ENCODE data around the gene ST6GALNAC5. TPM values are rescaled to one million over a fixed set of nuclear protein-coding genes. Genes with fewer than 3 reads are reported as not detected.

The ST6GALNAC5 gene
- total RNA-seq, 6 donors from 2014 or later, result 18.9 to 54.9 (median 28.0) TPM

DNA sequence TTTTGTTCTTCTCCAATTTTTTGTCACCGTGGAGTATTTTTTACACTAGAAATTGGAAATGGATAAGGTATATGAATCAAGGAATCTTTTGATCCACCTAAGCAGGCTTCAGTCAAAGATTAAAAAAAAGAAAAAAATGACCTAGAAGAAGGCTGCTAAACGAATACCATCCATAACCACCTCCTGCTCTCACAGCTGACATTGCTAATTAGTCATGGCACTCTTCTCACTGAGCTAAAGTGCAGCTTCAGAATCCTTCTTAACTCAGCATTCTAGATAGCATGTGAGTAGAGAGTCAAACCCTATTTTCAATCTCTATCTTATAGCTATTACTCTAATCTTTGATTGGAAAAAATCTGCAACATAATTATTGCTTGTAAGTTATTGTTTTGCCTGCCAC is 40.2 kb upstream of the ST6GALNAC5 start:
- no peaks in the 10 kb centered on the region for H3K36me3 ChIP-seq
- H3K4me3 ChIP-seq, result no peak overlapping the region
- no peak for ATAC-seq (ENCODE audit: low FRiP score in 2 of 2)
- no peaks in the 10 kb centered on the region for H3K4me1 ChIP-seq
- H3K9me3 ChIP-seq, result no peaks in the 10 kb centered on the region
- H3K27me3 ChIP-seq, result no peaks in the 10 kb centered on the region
- TF ChIP-seq POLR2AphosphoS5 (IDR thresholded peaks at IDR 0.05) (no peak), POLR2A (IDR thresholded peaks at IDR 0.05) (no peak), EP300 (IDR thresholded peaks at IDR 0.05) (no peak)
- TF ChIP-seq, protein P1, sequence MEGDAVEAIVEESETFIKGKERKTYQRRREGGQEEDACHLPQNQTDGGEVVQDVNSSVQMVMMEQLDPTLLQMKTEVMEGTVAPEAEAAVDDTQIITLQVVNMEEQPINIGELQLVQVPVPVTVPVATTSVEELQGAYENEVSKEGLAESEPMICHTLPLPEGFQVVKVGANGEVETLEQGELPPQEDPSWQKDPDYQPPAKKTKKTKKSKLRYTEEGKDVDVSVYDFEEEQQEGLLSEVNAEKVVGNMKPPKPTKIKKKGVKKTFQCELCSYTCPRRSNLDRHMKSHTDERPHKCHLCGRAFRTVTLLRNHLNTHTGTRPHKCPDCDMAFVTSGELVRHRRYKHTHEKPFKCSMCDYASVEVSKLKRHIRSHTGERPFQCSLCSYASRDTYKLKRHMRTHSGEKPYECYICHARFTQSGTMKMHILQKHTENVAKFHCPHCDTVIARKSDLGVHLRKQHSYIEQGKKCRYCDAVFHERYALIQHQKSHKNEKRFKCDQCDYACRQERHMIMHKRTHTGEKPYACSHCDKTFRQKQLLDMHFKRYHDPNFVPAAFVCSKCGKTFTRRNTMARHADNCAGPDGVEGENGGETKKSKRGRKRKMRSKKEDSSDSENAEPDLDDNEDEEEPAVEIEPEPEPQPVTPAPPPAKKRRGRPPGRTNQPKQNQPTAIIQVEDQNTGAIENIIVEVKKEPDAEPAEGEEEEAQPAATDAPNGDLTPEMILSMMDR (IDR thresholded peaks at IDR 0.05), result no peak
- WGBS, 2 donors, result 61 to 73% methylated on average over 2 of the region's 2 CpGs
- DNase-seq, result no peak
- H3K27ac ChIP-seq, result no peak overlapping the region

- Histone ChIP-seq H3K36me3 (no peaks in the 10 kb centered on the region), H3K4me1 (no peaks in the 10 kb centered on the region), H3K9me3 (no peaks in the 10 kb centered on the region), H3K4me3 (no peak overlapping the region), H3K27ac (no peak overlapping the region), H3K27me3 (no peaks in the 10 kb centered on the region)
- no peak for ATAC-seq (ENCODE audit: low FRiP score in 2 of 2)
- DNase-seq, result no peak
- no peak for TF ChIP-seq POLR2A (IDR thresholded peaks at IDR 0.05)
- 52 to 53% methylated on average over 6 of the region's 6 CpGs for WGBS, 2 donors
These were observed 36.9 kb upstream of the ST6GALNAC5 start for GRCh38 chr1:76830373-76830772.

- no peaks in the 10 kb centered on the region for H3K9me3 ChIP-seq
- H3K4me3 ChIP-seq, result no peak overlapping the region
- no peaks in the 10 kb centered on the region for H3K36me3 ChIP-seq
- no peak overlapping the region for H3K27ac ChIP-seq
- H3K4me1 ChIP-seq, result no peaks in the 10 kb centered on the region
- TF ChIP-seq EP300 (IDR thresholded peaks at IDR 0.05) (no peak), POLR2A (IDR thresholded peaks at IDR 0.05) (no peak), POLR2AphosphoS5 (IDR thresholded peaks at IDR 0.05) (no peak)
- TF ChIP-seq, protein P1 (IDR thresholded peaks at IDR 0.05), result no peak
- H3K27me3 ChIP-seq, result no peaks in the 10 kb centered on the region
- ATAC-seq (ENCODE audit: low FRiP score in 2 of 2), result no peak
- DNase-seq, result no peak
These were observed 34.8 kb upstream of the ST6GALNAC5 start for GRCh38 chr1:76832521-76832920.

DNA sequence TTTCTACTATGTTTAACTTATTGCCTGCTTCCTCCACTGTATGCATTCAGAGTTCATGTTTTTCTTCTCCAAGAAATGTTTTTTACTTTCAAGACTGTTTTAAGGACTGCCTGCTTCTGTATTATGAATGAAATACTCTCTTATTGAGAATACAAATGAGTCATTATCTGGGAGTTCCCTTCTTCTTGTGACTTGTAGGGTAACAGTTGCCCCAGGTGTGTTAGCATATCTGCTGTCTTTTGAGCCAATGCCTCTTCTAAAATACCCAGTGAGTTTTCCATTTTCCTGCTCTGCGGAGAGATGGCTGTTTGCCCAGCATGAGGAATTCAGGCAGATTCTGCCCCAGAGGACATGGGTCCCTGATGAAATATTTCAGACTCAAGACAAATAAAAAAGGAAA is 34.1 kb upstream of the ST6GALNAC5 start:
- WGBS, 2 donors, result 82 to 93% methylated on average over 1 of the region's 1 CpG
- ATAC-seq (ENCODE audit: low FRiP score in 2 of 2) (no peak), DNase-seq (no peak)
- H3K4me3 ChIP-seq, result no peak overlapping the region
- H3K27ac ChIP-seq, result no peak overlapping the region
- TF ChIP-seq EP300 (IDR thresholded peaks at IDR 0.05) (no peak), POLR2A (IDR thresholded peaks at IDR 0.05) (no peak), POLR2AphosphoS5 (IDR thresholded peaks at IDR 0.05) (no peak)
- TF ChIP-seq, protein P1 (IDR thresholded peaks at IDR 0.05), result no peak
- H3K4me1 ChIP-seq, result no peaks in the 10 kb centered on the region
- H3K36me3 ChIP-seq, result no peaks in the 10 kb centered on the region
- no peaks in the 10 kb centered on the region for H3K9me3 ChIP-seq
- no peaks in the 10 kb centered on the region for H3K27me3 ChIP-seq

DNA sequence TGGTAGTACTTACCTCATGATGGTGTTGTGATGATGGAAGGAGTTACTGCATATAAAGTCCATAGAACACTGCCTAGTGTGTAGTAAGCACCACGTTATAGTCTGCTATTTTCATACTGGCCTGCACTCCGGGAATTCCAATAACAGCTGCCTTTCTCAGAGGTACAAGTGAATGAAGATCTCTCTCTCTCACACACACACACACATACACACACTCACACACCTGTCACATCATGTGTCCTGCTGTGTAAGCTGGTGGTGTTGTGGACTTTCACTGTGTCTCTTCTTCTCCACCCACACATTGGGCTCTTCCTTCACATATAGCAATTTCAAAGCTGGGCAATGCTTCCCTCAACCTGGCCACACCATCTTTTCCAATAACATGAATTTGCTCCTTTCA is 33.4 kb upstream of the ST6GALNAC5 start:
- no peaks in the 10 kb centered on the region for H3K27me3 ChIP-seq
- ATAC-seq (ENCODE audit: low FRiP score in 2 of 2) (no peak), DNase-seq (no peak)
- WGBS, 2 donors, result 54 to 83% methylated on average over 2 of the region's 2 CpGs
- no peak overlapping the region for H3K27ac ChIP-seq
- TF ChIP-seq POLR2A (IDR thresholded peaks at IDR 0.05), result no peak
- TF ChIP-seq EP300 (IDR thresholded peaks at IDR 0.05), result no peak
- TF ChIP-seq POLR2AphosphoS5 (IDR thresholded peaks at IDR 0.05), result no peak
- no peaks in the 10 kb centered on the region for H3K4me1 ChIP-seq
- no peaks in the 10 kb centered on the region for H3K9me3 ChIP-seq
- H3K36me3 ChIP-seq, result no peaks in the 10 kb centered on the region
- H3K4me3 ChIP-seq, result no peak overlapping the region

DNA sequence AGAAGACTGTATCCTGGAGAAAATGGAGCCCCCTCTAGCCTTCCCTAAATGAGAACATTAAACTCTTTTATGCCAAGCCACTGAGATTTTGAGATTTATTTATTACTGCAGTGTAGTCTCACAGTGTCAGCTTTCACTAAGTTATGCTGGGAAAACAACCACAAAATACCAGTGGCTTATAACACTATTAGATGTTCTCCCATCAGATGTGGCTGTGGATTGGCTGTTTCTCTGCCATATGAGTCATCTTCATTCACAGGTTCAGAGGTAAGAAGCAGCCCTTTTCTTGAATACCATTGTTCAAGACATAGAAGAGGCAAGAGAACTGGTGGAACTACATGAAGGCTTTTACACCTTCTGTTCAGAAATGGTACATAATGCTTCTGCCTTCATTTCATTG is 32.1 kb upstream of the ST6GALNAC5 start:
- ATAC-seq (ENCODE audit: low FRiP score in 2 of 2) (no peak), DNase-seq (no peak)
- Histone ChIP-seq H3K36me3 (no peaks in the 10 kb centered on the region), H3K27ac (no peak overlapping the region), H3K9me3 (no peaks in the 10 kb centered on the region), H3K4me3 (no peak overlapping the region), H3K4me1 (no peaks in the 10 kb centered on the region), H3K27me3 (no peaks in the 10 kb centered on the region)
- TF ChIP-seq, protein P1 (IDR thresholded peaks at IDR 0.05), result no peak
- TF ChIP-seq POLR2A (IDR thresholded peaks at IDR 0.05) (no peak), EP300 (IDR thresholded peaks at IDR 0.05) (no peak), POLR2AphosphoS5 (IDR thresholded peaks at IDR 0.05) (no peak)
